Activated T-helper 2 cell treated with anti-CD3 and anti-CD28 coated beads, Interferon-gamma antibody, Interleukin-2, Interleukin-4, amounts not matched to agents 10 μg/mL and 5 μg/mL and 100 μg/mL, durations not matched to agents 14 hours and 24 hours and 36 hours (primary cell): ENCODE data around the gene HOMER3. TPM values are rescaled to one million over a fixed set of nuclear protein-coding genes. Genes with fewer than 3 reads are reported as not detected.

Source experiments
- DNase-seq: peaks from one replicate; pipeline ENCODE4 v3.0.0; 2021; ENCODE audit warnings: low spot score
- H3K27ac Mint-ChIP-seq: one replicate; pipeline ENCODE4 v1.8.0; 2021; ENCODE audit warnings: mixed read lengths
- H3K27me3 Mint-ChIP-seq: one replicate; pipeline ENCODE4 v1.8.0; 2021; ENCODE audit warnings: low read depth, mixed read lengths
- H3K36me3 Mint-ChIP-seq: one replicate; pipeline ENCODE4 v1.8.0; 2021; ENCODE audit warnings: low read depth, mixed read lengths
- H3K4me1 Mint-ChIP-seq: one replicate; pipeline ENCODE4 v1.8.0; 2021; ENCODE audit warnings: low read depth, mixed read lengths
- H3K4me3 Mint-ChIP-seq: one replicate; pipeline ENCODE4 v1.8.0; 2021; ENCODE audit warnings: low read depth, mild to moderate bottlenecking, moderate library complexity, mixed read lengths
- H3K9me3 Mint-ChIP-seq: one replicate; pipeline ENCODE4 v1.8.0; 2021; ENCODE audit warnings: mixed read lengths
- intact Hi-C: fragments of 100-400 bp; cut with micrococcal nuclease; formaldehyde crosslinking; loops from one replicate; pipeline ENCODE4 v1.15.1; 2023
- total RNA-seq: library from RNA; stranded (reverse); gene quantifications from 2 replicates; pipeline ENCODE4 v1.2.3, GENCODE V29; 2022

HOMER3 gene
- total RNA-seq, 1 donor from 2014 or later = 4.4 TPM

DNA sequence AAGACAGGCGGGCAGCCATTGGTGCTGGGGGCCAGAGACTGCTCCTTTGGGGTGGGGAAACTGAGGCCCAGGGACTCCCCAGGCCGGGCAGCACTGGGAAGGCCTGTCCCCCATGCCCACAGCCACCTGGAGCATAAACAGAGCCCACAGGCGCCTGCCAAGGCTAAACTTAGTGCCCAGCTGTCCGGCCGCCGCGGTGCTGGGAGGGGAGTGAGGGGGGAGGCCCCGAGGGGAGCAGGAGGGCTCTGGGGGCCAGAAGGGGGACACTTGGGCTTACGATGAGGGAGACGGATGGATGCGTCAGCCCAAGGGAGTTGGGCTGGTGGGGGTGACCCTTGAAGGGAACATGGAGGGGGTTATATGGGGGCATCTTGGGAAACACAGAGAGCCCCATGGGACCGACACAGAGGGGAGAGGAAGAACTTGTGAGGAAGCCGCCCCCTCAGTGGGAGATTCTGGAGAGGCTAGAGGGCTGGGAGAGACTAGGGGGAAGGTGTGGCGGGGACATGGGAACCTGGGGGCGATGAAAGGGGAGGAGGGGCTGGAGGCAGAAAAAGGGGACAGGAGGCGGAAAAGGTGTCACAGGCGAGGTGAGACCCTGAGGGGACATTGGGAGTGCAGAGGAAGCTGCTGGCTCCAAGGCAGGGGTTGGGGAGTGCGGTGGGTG lies 47.3 kb downstream of the HOMER3 start:
- Mint-ChIP-seq H3K4me3 (no peak overlapping the region), H3K36me3 (no peaks in the 10 kb centered on the region), H3K27me3 (peaks cover 30% of the 10 kb centered on the region), H3K9me3 (no peaks in the 10 kb centered on the region), H3K4me1 (peaks cover 1% of the 10 kb centered on the region), H3K27ac (no peak overlapping the region)
- no peak for DNase-seq
- intact Hi-C loops = no loop called here

GRCh38 chr19:18889949-18890745 lies 50.9 kb downstream of the HOMER3 start:
- Mint-ChIP-seq H3K4me1 (no peaks in the 10 kb centered on the region), H3K27me3 (peaks cover 13% of the 10 kb centered on the region), H3K36me3 (no peaks in the 10 kb centered on the region), H3K27ac (no peak overlapping the region), H3K4me3 (no peak overlapping the region), H3K9me3 (no peaks in the 10 kb centered on the region)
- intact Hi-C loops = no loop called here
- DNase-seq = no peak

GRCh38 chr19:18886972-18887371 lies 54.0 kb downstream of the HOMER3 start:
- intact Hi-C loops = no loop called here
- Mint-ChIP-seq H3K36me3 (no peaks in the 10 kb centered on the region), H3K27ac (no peak overlapping the region), H3K9me3 (no peaks in the 10 kb centered on the region), H3K4me3 (no peak overlapping the region), H3K4me1 (no peaks in the 10 kb centered on the region), H3K27me3 (peaks cover 3% of the 10 kb centered on the region)
- no peak for DNase-seq

- intact Hi-C loops = no loop called here
- no peak overlapping the region for H3K27ac Mint-ChIP-seq
- H3K36me3 Mint-ChIP-seq = no peaks in the 10 kb centered on the region
- H3K4me3 Mint-ChIP-seq = no peak overlapping the region
- no peaks in the 10 kb centered on the region for H3K9me3 Mint-ChIP-seq
- no peaks in the 10 kb centered on the region for H3K4me1 Mint-ChIP-seq
- DNase-seq = no peak
- no peaks in the 10 kb centered on the region for H3K27me3 Mint-ChIP-seq
These were observed 57.3 kb downstream of the HOMER3 start for GRCh38 chr19:18883526-18884304.

DNA sequence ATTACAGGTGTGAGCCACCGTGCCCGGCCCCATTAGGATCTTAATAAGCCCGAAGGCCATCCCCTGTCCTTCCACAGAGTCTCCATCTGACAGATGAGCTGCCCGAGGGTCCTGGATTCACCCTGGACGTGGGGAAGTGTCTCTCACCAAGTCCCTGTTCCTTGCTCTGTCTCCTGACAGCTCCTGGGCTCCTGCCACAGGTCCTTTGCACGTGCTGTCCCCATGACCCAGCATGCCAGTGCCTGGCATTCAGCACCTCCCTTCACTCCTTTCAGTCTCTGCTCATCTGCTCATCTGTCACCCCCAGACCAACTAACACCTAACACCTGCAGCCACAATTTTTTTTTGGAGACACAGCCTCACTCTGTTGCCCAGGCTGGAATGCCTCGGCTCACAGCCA lies 59.5 kb downstream of the HOMER3 start:
- intact Hi-C loops = no loop called here
- H3K36me3 Mint-ChIP-seq = no peaks in the 10 kb centered on the region

GRCh38 chr19:18879579-18880373 lies 61.2 kb downstream of the HOMER3 start:
- intact Hi-C loops = no loop called here
- no peaks in the 10 kb centered on the region for H3K36me3 Mint-ChIP-seq
- H3K27ac Mint-ChIP-seq = no peak overlapping the region
- DNase-seq = peak; percentile 25
- no peaks in the 10 kb centered on the region for H3K9me3 Mint-ChIP-seq
- H3K4me1 Mint-ChIP-seq = no peaks in the 10 kb centered on the region
- H3K4me3 Mint-ChIP-seq = no peak overlapping the region
- H3K27me3 Mint-ChIP-seq = no peaks in the 10 kb centered on the region

More for the DNA sequence above, 59.5 kb downstream of the HOMER3 start:
- no peak for DNase-seq
- no peaks in the 10 kb centered on the region for H3K9me3 Mint-ChIP-seq
- H3K27me3 Mint-ChIP-seq = no peaks in the 10 kb centered on the region
- no peak overlapping the region for H3K4me3 Mint-ChIP-seq
- H3K4me1 Mint-ChIP-seq = no peaks in the 10 kb centered on the region
- no peak overlapping the region for H3K27ac Mint-ChIP-seq

Other genes starting within 250 kb of the HOMER3 start
- gene COMP, start 149.9 kb downstream of the HOMER3 start, total RNA-seq = not detected in 2 replicates
- gene UPF1, start 109.3 kb downstream of the HOMER3 start, total RNA-seq = 99.5 and 110 TPM in 2 replicates
- 0.09 and 0.18 TPM in 2 replicates for gene CERS1, start 45.1 kb downstream of the HOMER3 start, total RNA-seq
- 231 and 240 TPM in 2 replicates for gene COPE, start 21.8 kb downstream of the HOMER3 start, total RNA-seq
- gene DDX49, start 21.5 kb downstream of the HOMER3 start, total RNA-seq = 75.2 and 77.5 TPM in 2 replicates
- 129 and 140 TPM in 2 replicates for gene SUGP2, start 92.3 kb upstream of the HOMER3 start, total RNA-seq
- gene ARMC6, start 92.4 kb upstream of the HOMER3 start, total RNA-seq = 44.9 and 53.9 TPM in 2 replicates
- gene SLC25A42, start 122.8 kb upstream of the HOMER3 start, total RNA-seq = 9.1 and 9.2 TPM in 2 replicates
- 41.4 TPM in 2 replicates for gene TMEM161A, start 197.3 kb upstream of the HOMER3 start, total RNA-seq
- 2.7 and 3.0 TPM in 2 replicates for gene MEF2B, start 229.0 kb upstream of the HOMER3 start, total RNA-seq